Pancreas (tissue), 10 donors: Measurements from ENCODE around the gene FAT2. TPM values are rescaled to one million over a fixed set of nuclear protein-coding genes. Genes with fewer than 3 reads are reported as not detected.
"Not testable (repeated sequence)": the region's sequence is repeated elsewhere in the genome, so short reads cannot be mapped to it uniquely, and the experiment has no call there.

Experiments
- ATAC-seq, 4 donors: fragments of 200-7000 bp; cut with Tn5 transposase; one replicate each; pipeline versions ENCODE4 v1.8.0 to v1.9.1; 2020; ENCODE audit warnings: mild to moderate bottlenecking in 4 of 4, moderate library complexity in 4 of 4
- DNase-seq, 6 donors: peaks; one replicate each; pipeline ENCODE4 v3.0.0-alpha.2; 2020
- FAIRE-seq: peaks from 2 replicates; lab custom pipeline; 2012; peaks lifted over from hg19 to GRCh38; lab: Jason Lieb, UNC
- H3K27ac ChIP-seq, 4 donors: fragments of 200-600 bp; sonication (generic); 1 replicate in 3 of 4; 2 replicates in 1 of 4; pipeline versions ENCODE4 v1.5.0 to v1.8.0; 2020
- H3K27me3 ChIP-seq, 4 donors: fragments of 200-600 bp; one replicate each; pipeline ENCODE4 v1.8.0; 2021
- H3K36me3 ChIP-seq, 3 donors: fragments of 200-600 bp; sonication (generic) in 1 of 3; one replicate each; pipeline versions ENCODE4 v1.5.0 to v1.8.0; 2020 to 2021
- H3K4me1 ChIP-seq, 3 donors: fragments of 200-600 bp; one replicate each; pipeline ENCODE4 v1.8.0; 2021
- H3K4me3 ChIP-seq, 4 donors: fragments of 200-600 bp; sonication (generic) in 2 of 4; one replicate each; pipeline versions ENCODE4 v1.5.0 to v1.8.0; 2020 to 2021
- H3K9me3 ChIP-seq, 4 donors: fragments of 200-600 bp; one replicate each; pipeline ENCODE4 v1.8.0; 2021
- CTCF ChIP-seq, 4 donors: fragments of 200-600 bp; sonication (generic) in 3 of 4; IDR thresholded peaks; one replicate each; pipeline versions ENCODE4 v1.5.0 to v1.8.0; 2021; ENCODE audit warnings: antibody characterized with exemption in 4 of 4
- WGBS, 2 donors: extraction: QIAGEN DNeasy Blood & Tissue Kit; methylation state at CpG; one replicate each; pipeline ENCODE4 v1.1.7; 2013; 5-methylcytosine and 5-hydroxymethylcytosine counted together
- intact Hi-C, 3 donors: fragments of 100-400 bp; cut with DNase I; formaldehyde crosslinking; loops; one replicate each; pipeline versions ENCODE4 v1.11.1 to v1.14.2; 2022
- polyA plus RNA-seq, 2 donors: library from polyadenylated mRNA; stranded (reverse); fragments of 200-250 nt; gene quantifications; one replicate each; pipeline ENCODE4 v1.2.3, GENCODE V29; 2013
- total RNA-seq, 6 donors: library from RNA; stranded (reverse); fragmentation: NEBNext Ultra II Directional in 4 of 6; extraction: Animal tissue kit (Norgen Biotek cat#: 25700) in 4 of 6; gene quantifications; one replicate each; pipeline versions ENCODE4 v1.2.1 to v1.2.4, GENCODE V29; 2021 to 2023
- donor health status: healthy with polysubstance abuse.
- donor health status: DM: no; HTN: no; CAD: no; lungs with moderate emphysema.
- donor health status: DM: no; HTN: no; CAD: no.
- donor health status: control.
- donor health status: control.
- donor health status: Bipolar disorder and iron deficiency.
- donor health status: DM: yes; HTN: yes; CAD: no.
- donor health status: DM: no; HTN: no; CAD: no.
- donor health status: DM: no; HTN: no; CAD: no.
- donor health status: DM: yes; HTN: yes; CAD: no.

Gene FAT2
- total and polyA plus RNA-seq, 8 donors = under 0.01 to 0.06 (median 0.03) TPM; not detected in 4

- FAIRE-seq (no peak), ATAC-seq (no peak)
- no peaks in the 10 kb centered on the region for H3K9me3 ChIP-seq
These were observed 10.9 kb downstream of the FAT2 start for GRCh38 chr5:151580239-151580638.

GRCh38 chr5:151579146-151579545, 12.0 kb downstream of the FAT2 start:
- WGBS, 2 donors = 65 to 81% methylated on average over 1 of the region's 1 CpG
- H3K27ac ChIP-seq = not testable (repeated sequence)

More at GRCh38 chr5:151580239-151580638, 10.9 kb downstream of the FAT2 start:
- Histone ChIP-seq H3K4me1 (no peaks in the 10 kb centered on the region), H3K27ac (no peak overlapping the region), H3K36me3 (no peaks in the 10 kb centered on the region), H3K27me3 (peaks cover 0 to 3% (median 0%) of the 10 kb centered on the region in 4 donors), H3K4me3 (no peak overlapping the region)
- DNase-seq = no peak
- WGBS, 2 donors = 79 to 86% methylated on average over 9 of the region's 9 CpGs
- intact Hi-C loops = no loop called here
- no peak for TF ChIP-seq CTCF (IDR thresholded peaks at IDR 0.05)

GRCh38 chr5:151578326-151579025, 12.7 kb downstream of the FAT2 start:
- Histone ChIP-seq H3K4me1 (no peaks in the 10 kb centered on the region), H3K27ac (no peak overlapping the region), H3K4me3 (no peak overlapping the region), H3K9me3 (no peaks in the 10 kb centered on the region), H3K36me3 (no peaks in the 10 kb centered on the region), H3K27me3 (peaks cover 0 to 3% (median 0%) of the 10 kb centered on the region in 4 donors)
- no peak for TF ChIP-seq CTCF (IDR thresholded peaks at IDR 0.05)
- intact Hi-C loops = no loop called here
- ATAC-seq (no peak), FAIRE-seq (no peak), DNase-seq (no peak)
- WGBS, 2 donors = 85 to 93% methylated on average over 6 of the region's 6 CpGs

More at GRCh38 chr5:151579146-151579545, 12.0 kb downstream of the FAT2 start:
- H3K4me3 ChIP-seq, DNase-seq, H3K4me1 ChIP-seq, H3K9me3 ChIP-seq, H3K27me3 ChIP-seq, FAIRE-seq, ATAC-seq, H3K36me3 ChIP-seq, intact Hi-C loops: not testable (repeated sequence)

GRCh38 chr5:151577566-151577965, 13.6 kb downstream of the FAT2 start:
- DNase-seq = no peak
- intact Hi-C loops = no loop called here
- no peak for TF ChIP-seq CTCF (IDR thresholded peaks at IDR 0.05)
- peak in 2 of 4 donors; percentile 59 to 77 for ATAC-seq
- H3K4me3 ChIP-seq = no peak overlapping the region
- FAIRE-seq = no peak
- WGBS, 2 donors = 75 to 79% methylated on average over 5 of the region's 5 CpGs
- H3K27ac ChIP-seq = no peak overlapping the region
- H3K36me3 ChIP-seq = no peaks in the 10 kb centered on the region
- no peaks in the 10 kb centered on the region for H3K9me3 ChIP-seq
- H3K4me1 ChIP-seq = no peaks in the 10 kb centered on the region
- H3K27me3 ChIP-seq = peaks cover 0 to 3% (median 0%) of the 10 kb centered on the region in 4 donors

- 81 to 91% methylated on average over 1 of the region's 1 CpG for WGBS, 2 donors
- intact Hi-C loops = no loop called here
- Histone ChIP-seq H3K36me3 (no peaks in the 10 kb centered on the region), H3K27me3 (peaks cover 0 to 3% (median 0%) of the 10 kb centered on the region in 4 donors), H3K9me3 (no peaks in the 10 kb centered on the region), H3K27ac (no peak overlapping the region), H3K4me1 (no peaks in the 10 kb centered on the region), H3K4me3 (no peak overlapping the region)
- DNase-seq = no peak
- no peak for ATAC-seq
- no peak for TF ChIP-seq CTCF (IDR thresholded peaks at IDR 0.05)
- FAIRE-seq = no peak
These were observed 16.6 kb downstream of the FAT2 start for GRCh38 chr5:151574444-151574996.
